HG02840 (cell line): ENCODE measurements around the gene C12orf50.
"Not testable (repeated sequence)": the region's sequence is repeated elsewhere in the genome, so short reads cannot be mapped to it uniquely, and the experiment has no call there.

Experiments
- ATAC-seq: cut with Tn5 transposase; IDR thresholded peaks from one replicate; pipeline ENCODE4 v1.9.1; 2021; ENCODE audit warnings: mild to moderate bottlenecking, moderate library complexity, moderate number of reproducible peaks; ENCODE audit not compliant: unreplicated experiment, low FRiP score

The C12orf50 gene

GRCh38 chr12:88029093-88029665 lies at the start of gene C12orf50:
Gene C12orf50 (minus strand): TSS chr12:88029401. CDS start chr12:88026962, 2,439 bp downstream.
- no peak for ATAC-seq

GRCh38 chr12:88067301-88067700 lies 38.1 kb upstream of the C12orf50 start:
- ATAC-seq, result no peak

- ATAC-seq, result peak; percentile 93
Measured at GRCh38 chr12:88063375-88063774, 34.2 kb upstream of the C12orf50 start.

- ATAC-seq, result no peak
Measured at GRCh38 chr12:88062474-88062873, 33.3 kb upstream of the C12orf50 start.

GRCh38 chr12:88058719-88059077 lies 29.5 kb upstream of the C12orf50 start:
- no peak for ATAC-seq

GRCh38 chr12:88057994-88058718 lies 29.0 kb upstream of the C12orf50 start:
- no peak for ATAC-seq

- no peak for ATAC-seq
Measured at GRCh38 chr12:88056571-88056970, 27.4 kb upstream of the C12orf50 start.

- no peak for ATAC-seq
Measured at GRCh38 chr12:88052686-88053085, 23.5 kb upstream of the C12orf50 start.

- ATAC-seq, result no peak
Measured at GRCh38 chr12:88044035-88044434, 14.8 kb upstream of the C12orf50 start.

- ATAC-seq, result no peak
Measured at GRCh38 chr12:88037770-88038169, 8.6 kb upstream of the C12orf50 start.

- no peak for ATAC-seq
Measured at GRCh38 chr12:88036353-88036965, 7.3 kb upstream of the C12orf50 start.

GRCh38 chr12:88035907-88036289 lies 6.7 kb upstream of the C12orf50 start:
- ATAC-seq, result peak; percentile 25

- ATAC-seq, result peak; percentile 99
Measured at GRCh38 chr12:88035271-88035906, 6.2 kb upstream of the C12orf50 start.

GRCh38 chr12:88031161-88031560 lies 2.0 kb upstream of the C12orf50 start:
- ATAC-seq, result not testable (repeated sequence)

GRCh38 chr12:88026196-88026595 lies 3.0 kb downstream of the C12orf50 start:
- ATAC-seq, result no peak

GRCh38 chr12:88017964-88018363 lies 11.2 kb downstream of the C12orf50 start:
- ATAC-seq, result no peak

GRCh38 chr12:88015825-88016224 lies 13.4 kb downstream of the C12orf50 start:
- ATAC-seq, result no peak

- ATAC-seq, result no peak
Measured at GRCh38 chr12:88011755-88012154, 17.4 kb downstream of the C12orf50 start.

- no peak for ATAC-seq
Measured at GRCh38 chr12:88006351-88006750, 22.9 kb downstream of the C12orf50 start.

- ATAC-seq, result no peak
Measured at GRCh38 chr12:88001327-88001726, 27.9 kb downstream of the C12orf50 start.

GRCh38 chr12:87995581-87996178 lies 33.5 kb downstream of the C12orf50 start:
- ATAC-seq, result peak; percentile 78
